ENCODE measurements around the gene KRTAP5-5. TPM values are rescaled to one million over a fixed set of nuclear protein-coding genes. Genes with fewer than 3 reads are reported as not detected.
"Not testable (repeated sequence)": the region's sequence is repeated elsewhere in the genome, so short reads cannot be mapped to it uniquely, and the experiment has no call there.

The KRTAP5-5 gene
- not detected in 2 replicates for total RNA-seq

GRCh38 chr11:1629326-1630185, at the start of gene KRTAP5-5:
KRTAP5-5 (plus strand) TSS chr11:1629775; CDS start chr11:1629841, 66 bp downstream.
- H3K4me3 ChIP-seq (ENCODE audit: low read depth, low read length) = no peak within 1 kb of the TSS
- no peak for DNase-seq (ENCODE audit: low read depth)
- TF ChIP-seq CTCF (conservative IDR thresholded peaks at IDR 0.05; ENCODE audit: low read depth, low read length) = no peak

GRCh38 chr11:1581976-1582375, 47.6 kb upstream of the KRTAP5-5 start:
- TF ChIP-seq CTCF (conservative IDR thresholded peaks at IDR 0.05; ENCODE audit: low read depth, low read length) = no peak
- DNase-seq (ENCODE audit: low read depth) = no peak
- H3K4me3 ChIP-seq (ENCODE audit: low read depth, low read length) = no peak overlapping the region

- DNase-seq (ENCODE audit: low read depth); H3K4me3 ChIP-seq (ENCODE audit: low read depth, low read length): not testable (repeated sequence)
Observed at GRCh38 chr11:1582909-1583308, 46.7 kb upstream of the KRTAP5-5 start.

- DNase-seq (ENCODE audit: low read depth); H3K4me3 ChIP-seq (ENCODE audit: low read depth, low read length): not testable (repeated sequence)
Observed at GRCh38 chr11:1584661-1585370, 44.8 kb upstream of the KRTAP5-5 start, which contains the start of gene KRTAP5-1. KRTAP5-1 (minus strand) TSS chr11:1585283; CDS start chr11:1585249, 34 bp downstream.

- no peak for DNase-seq (ENCODE audit: low read depth)
- no peak for TF ChIP-seq CTCF (conservative IDR thresholded peaks at IDR 0.05; ENCODE audit: low read depth, low read length)
Observed at GRCh38 chr11:1586699-1587098, 42.9 kb upstream of the KRTAP5-5 start.

GRCh38 chr11:1589191-1589963, 40.2 kb upstream of the KRTAP5-5 start:
- DNase-seq (ENCODE audit: low read depth); H3K4me3 ChIP-seq (ENCODE audit: low read depth, low read length): not testable (repeated sequence)

More at GRCh38 chr11:1586699-1587098, 42.9 kb upstream of the KRTAP5-5 start:
- no peak overlapping the region for H3K4me3 ChIP-seq (ENCODE audit: low read depth, low read length)

GRCh38 chr11:1589996-1590395, 39.6 kb upstream of the KRTAP5-5 start:
- no peak overlapping the region for H3K4me3 ChIP-seq (ENCODE audit: low read depth, low read length)
- no peak for TF ChIP-seq CTCF (conservative IDR thresholded peaks at IDR 0.05; ENCODE audit: low read depth, low read length)
- DNase-seq (ENCODE audit: low read depth) = no peak

- no peak overlapping the region for H3K4me3 ChIP-seq (ENCODE audit: low read depth, low read length)
- DNase-seq (ENCODE audit: low read depth) = no peak
- no peak for TF ChIP-seq CTCF (conservative IDR thresholded peaks at IDR 0.05; ENCODE audit: low read depth, low read length)
Observed at GRCh38 chr11:1592628-1593027, 36.9 kb upstream of the KRTAP5-5 start.

GRCh38 chr11:1595994-1596575, 33.5 kb upstream of the KRTAP5-5 start:
- not testable (repeated sequence) for DNase-seq (ENCODE audit: low read depth); H3K4me3 ChIP-seq (ENCODE audit: low read depth, low read length)

- not testable (repeated sequence) for DNase-seq (ENCODE audit: low read depth); H3K4me3 ChIP-seq (ENCODE audit: low read depth, low read length)
Observed at GRCh38 chr11:1596576-1597121, 32.9 kb upstream of the KRTAP5-5 start.
